GM10248 (cell line): ENCODE results near the gene PALM2AKAP2.

ENCODE experiments used
- CTCF ChIA-PET: fragments of 300-600 bp; sonication (Branson Sonifier 250); formaldehyde crosslinking; extraction: SDS; loops from one replicate; lab custom pipeline; 2021; ENCODE audit warnings: antibody characterized with exemption; lab: Yijun Ruan, JAX
- POLR2A ChIA-PET: fragments of 350-650 bp; sonication (Branson Sonifier 250); formaldehyde crosslinking; extraction: SDS; loops from one replicate; lab custom pipeline; 2020; ENCODE audit warnings: antibody characterized with exemption; lab: Yijun Ruan, JAX
- DNase-seq: peaks from one replicate; pipeline ENCODE4 v3.0.0; 2012; ENCODE audit errors: extremely low spot score
- CTCF ChIP-seq: IDR thresholded peaks from 2 replicates; pipeline ENCODE4 v1.5.1; 2012; ENCODE audit warnings: mild to moderate bottlenecking, low read depth; ENCODE audit errors: extremely low read depth, missing control alignments, control extremely low read depth

The PALM2AKAP2 gene

GRCh38 chr9:109779711-109780452, at the start of gene PALM2AKAP2:
TSS of gene PALM2AKAP2 (plus strand) at chr9:109780198. CDS start at chr9:109780489, 291 bp downstream.
- ChIA-PET POLR2A (no interaction called here), CTCF (no interaction called here)
- TF ChIP-seq CTCF, result no peak
- DNase-seq, result no peak

- CTCF ChIA-PET, result no interaction called here
- DNase-seq, result no peak
- POLR2A ChIA-PET, result no interaction called here
- no peak for TF ChIP-seq CTCF
Observed at GRCh38 chr9:109730228-109730627, 49.8 kb upstream of the PALM2AKAP2 start.

GRCh38 chr9:109733690-109734089, 46.3 kb upstream of the PALM2AKAP2 start:
- no peak for TF ChIP-seq CTCF
- DNase-seq, result no peak
- POLR2A ChIA-PET, result no interaction called here
- CTCF ChIA-PET, result no interaction called here

- CTCF ChIA-PET, result no interaction called here
- TF ChIP-seq CTCF, result no peak
- POLR2A ChIA-PET, result no interaction called here
Observed at GRCh38 chr9:109734814-109735213, 45.2 kb upstream of the PALM2AKAP2 start.

GRCh38 chr9:109735801-109736200, 44.2 kb upstream of the PALM2AKAP2 start:
- CTCF ChIA-PET, result no interaction called here
- DNase-seq, result no peak
- POLR2A ChIA-PET, result no interaction called here
- no peak for TF ChIP-seq CTCF

More at GRCh38 chr9:109734814-109735213, 45.2 kb upstream of the PALM2AKAP2 start:
- DNase-seq, result no peak

DNA sequence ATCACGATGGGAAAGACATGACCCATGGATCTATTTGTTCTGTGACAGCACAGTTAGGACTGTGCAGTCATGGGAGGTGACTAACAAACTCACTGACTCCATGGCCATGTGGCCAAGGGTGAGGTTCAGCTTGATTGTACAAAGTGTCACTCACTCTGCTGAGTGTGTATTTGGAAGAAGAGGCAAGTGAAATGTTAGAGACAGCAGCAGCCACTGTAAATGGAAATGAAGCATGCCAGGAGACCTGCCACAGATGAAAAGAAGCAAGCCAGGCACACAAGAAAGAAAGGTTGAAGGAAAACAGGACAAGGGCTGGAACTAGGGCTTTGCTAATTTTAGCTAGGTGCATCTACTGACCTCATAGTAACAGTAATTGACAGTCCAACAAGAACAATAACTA, 42.7 kb upstream of the PALM2AKAP2 start:
- CTCF ChIA-PET, result no interaction called here
- no peak for TF ChIP-seq CTCF
- POLR2A ChIA-PET, result no interaction called here
- DNase-seq, result no peak
